ENCODE data around the gene RASGRP4. TPM values are rescaled to one million over a fixed set of nuclear protein-coding genes. Genes with fewer than 3 reads are reported as not detected.
"Not testable (repeated sequence)": the region's sequence is repeated elsewhere in the genome, so short reads cannot be mapped to it uniquely, and the experiment has no call there.

The RASGRP4 gene, protein sequence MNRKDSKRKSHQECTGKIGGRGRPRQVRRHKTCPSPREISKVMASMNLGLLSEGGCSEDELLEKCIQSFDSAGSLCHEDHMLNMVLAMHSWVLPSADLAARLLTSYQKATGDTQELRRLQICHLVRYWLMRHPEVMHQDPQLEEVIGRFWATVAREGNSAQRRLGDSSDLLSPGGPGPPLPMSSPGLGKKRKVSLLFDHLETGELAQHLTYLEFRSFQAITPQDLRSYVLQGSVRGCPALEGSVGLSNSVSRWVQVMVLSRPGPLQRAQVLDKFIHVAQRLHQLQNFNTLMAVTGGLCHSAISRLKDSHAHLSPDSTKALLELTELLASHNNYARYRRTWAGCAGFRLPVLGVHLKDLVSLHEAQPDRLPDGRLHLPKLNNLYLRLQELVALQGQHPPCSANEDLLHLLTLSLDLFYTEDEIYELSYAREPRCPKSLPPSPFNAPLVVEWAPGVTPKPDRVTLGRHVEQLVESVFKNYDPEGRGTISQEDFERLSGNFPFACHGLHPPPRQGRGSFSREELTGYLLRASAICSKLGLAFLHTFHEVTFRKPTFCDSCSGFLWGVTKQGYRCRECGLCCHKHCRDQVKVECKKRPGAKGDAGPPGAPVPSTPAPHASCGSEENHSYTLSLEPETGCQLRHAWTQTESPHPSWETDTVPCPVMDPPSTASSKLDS
- polyA plus RNA-seq (ENCODE audit: insufficient read depth in 1 of 5, insufficient read length in 5 of 5, low replicate concordance in 1 of 5): 1 to 10 TPM; 1.7 to 3.4 (median 2.3) TPM
- long read RNA-seq, donor 1: 0 reads
- long read RNA-seq, donor 2: 0 reads
- long read RNA-seq, donor 3: 0 reads
- long read RNA-seq, donor 4: 0 reads
- long read RNA-seq, donor 5: 0 reads
- long read RNA-seq, donor 6: 0 reads
- long read RNA-seq, donor 7: 0 reads
- long read RNA-seq, donor 8: 0 reads

DNA sequence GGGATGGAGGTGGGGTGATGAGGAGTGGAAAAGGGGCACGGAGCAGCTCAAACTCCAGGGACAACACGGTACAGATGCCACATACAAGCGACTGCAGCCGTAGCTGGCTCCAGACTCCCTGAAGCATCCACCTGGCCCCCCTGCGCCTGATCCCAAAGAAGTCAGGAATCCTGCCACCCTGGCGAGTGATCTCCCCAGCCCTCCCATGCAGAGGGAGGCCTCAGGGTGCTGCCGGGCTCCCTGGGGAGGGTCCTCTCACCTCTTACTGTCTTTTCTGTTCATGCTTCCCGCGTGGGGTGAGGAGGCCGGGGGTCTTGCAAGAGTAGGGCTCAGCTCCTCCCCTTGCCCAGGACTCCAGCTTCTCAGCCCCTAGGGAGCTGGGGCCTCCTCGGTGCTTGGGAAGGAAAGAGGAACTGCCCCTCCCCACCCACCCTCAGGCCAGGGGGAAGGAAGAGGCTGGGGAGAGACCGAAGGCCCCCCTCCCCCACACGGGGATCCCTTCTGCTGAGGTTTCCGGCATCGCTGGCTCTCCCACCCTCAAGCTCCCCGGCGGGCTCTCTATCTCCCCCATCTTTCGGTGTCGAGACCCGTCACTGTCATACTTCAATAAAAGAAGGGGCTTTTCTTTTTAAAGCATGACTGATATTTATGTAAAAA, at the start of gene RASGRP4:
Gene RASGRP4, minus strand, starts transcription at position 410 of the 657 bp plus-strand sequence. Its CDS starts 128 bp downstream, at position 282.
- no peak for DNase-seq

DNA sequence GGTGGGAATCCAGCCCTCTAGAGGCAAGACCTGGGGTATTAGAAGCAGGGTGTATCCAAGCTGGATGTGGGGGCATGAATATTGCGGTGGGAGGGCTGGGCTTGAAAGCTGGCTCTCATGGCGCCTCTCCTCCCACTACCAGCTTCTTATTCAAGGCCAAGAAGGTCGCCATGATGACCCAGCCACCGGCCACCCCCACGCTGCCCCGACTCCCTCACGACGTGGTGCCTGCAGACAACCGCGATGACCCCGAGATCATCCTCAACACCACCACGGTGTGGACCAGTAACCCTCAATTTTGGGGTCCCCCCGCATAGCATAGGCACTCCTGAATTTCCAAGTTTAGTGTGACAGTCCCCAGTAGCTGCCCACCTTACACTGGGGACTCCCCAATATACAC, 49.2 kb upstream of the RASGRP4 start:
- no peak for DNase-seq

DNA sequence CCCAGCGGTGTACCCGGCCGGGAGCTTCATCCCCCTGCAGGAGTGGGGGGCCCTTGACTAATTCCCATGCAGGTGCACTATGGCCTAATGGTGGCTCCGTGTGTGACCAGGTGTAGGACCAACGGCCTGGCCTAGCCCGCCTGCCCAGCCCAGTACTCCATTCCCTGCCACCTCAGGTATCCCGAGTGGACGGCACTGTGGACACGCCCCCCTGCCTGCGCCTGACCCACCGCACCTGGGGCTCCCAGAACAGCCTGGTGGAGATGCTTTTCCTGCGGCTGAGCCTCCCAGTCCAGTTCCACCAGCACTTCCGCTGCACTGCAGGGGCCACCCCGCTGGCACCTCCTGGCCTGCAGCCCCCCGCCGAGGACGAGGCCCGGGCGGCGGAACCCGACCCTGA, 47.2 kb upstream of the RASGRP4 start:
- no peak for DNase-seq

DNA sequence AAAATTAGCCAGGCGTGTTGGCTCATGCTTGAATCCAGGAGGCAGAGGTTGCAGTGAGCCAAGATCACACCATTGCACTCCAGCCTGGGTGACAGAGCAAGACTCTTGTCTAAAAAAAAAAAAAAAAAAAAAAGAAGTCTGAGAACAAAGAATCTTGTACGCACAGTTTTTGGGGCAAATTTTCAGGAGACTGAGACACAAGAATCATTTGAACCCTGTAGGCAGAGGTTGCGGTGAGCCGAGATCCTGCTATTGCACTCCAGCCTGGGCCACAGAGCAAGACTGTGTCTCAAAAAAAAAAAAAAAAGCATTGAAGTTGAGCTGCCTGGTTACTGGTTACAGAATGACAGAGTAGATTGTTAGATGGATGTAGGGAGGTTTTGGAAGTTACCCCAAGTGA, 46.7 kb upstream of the RASGRP4 start:
- DNase-seq: not testable (repeated sequence)

DNA sequence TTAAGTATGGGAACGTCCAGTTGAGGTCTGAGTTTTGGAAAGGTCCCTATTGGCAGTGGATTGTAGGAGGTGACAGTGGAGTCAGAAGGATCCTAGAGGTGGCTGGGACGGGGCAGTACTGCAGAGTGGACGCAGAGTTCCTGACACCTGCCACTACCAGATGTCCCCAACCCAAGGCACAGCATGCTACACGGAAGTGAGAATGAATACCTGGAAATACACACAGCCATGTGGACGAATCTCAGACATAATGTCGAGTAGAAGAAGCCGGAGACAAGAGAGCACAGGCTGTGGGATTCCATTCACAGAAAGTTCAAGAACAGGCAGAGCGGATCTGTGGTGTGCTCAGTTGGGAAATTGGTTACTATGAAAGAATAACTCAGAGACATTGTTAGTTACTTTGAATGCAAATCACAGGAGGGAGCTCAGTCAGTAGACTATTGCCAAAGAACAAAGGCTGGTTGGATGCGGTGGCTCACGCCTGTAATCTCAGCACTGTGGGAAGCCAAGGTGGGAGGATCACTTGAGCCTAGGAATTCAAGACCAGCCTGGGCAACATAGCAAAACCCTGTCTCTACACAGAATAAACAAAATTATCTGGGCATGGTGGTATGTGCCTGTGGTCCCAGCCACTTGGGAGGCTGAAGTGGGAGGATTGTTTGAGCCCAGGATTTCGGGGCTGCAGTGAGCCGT, 44.9 kb upstream of the RASGRP4 start:
- DNase-seq: no peak

DNA sequence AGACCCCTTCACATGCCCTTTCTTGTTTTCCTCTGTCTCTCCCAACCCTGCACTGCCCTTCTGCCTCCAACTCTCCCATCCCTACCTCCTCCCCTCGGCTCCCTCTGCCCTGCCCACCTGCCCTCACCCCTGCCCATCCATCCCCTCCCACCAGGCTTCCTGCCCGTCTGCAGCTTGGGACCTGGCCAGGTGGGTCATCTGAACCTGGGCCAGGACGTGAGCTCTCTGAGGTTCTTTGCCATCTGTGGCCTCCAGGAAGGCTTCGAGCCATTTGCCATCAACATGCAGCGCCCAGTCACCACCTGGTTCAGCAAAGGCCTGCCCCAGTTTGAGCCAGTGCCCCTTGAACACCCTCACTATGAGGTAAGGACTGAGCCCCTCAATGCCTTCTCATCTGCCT, 43.1 kb upstream of the RASGRP4 start:
- DNase-seq: no peak

DNA sequence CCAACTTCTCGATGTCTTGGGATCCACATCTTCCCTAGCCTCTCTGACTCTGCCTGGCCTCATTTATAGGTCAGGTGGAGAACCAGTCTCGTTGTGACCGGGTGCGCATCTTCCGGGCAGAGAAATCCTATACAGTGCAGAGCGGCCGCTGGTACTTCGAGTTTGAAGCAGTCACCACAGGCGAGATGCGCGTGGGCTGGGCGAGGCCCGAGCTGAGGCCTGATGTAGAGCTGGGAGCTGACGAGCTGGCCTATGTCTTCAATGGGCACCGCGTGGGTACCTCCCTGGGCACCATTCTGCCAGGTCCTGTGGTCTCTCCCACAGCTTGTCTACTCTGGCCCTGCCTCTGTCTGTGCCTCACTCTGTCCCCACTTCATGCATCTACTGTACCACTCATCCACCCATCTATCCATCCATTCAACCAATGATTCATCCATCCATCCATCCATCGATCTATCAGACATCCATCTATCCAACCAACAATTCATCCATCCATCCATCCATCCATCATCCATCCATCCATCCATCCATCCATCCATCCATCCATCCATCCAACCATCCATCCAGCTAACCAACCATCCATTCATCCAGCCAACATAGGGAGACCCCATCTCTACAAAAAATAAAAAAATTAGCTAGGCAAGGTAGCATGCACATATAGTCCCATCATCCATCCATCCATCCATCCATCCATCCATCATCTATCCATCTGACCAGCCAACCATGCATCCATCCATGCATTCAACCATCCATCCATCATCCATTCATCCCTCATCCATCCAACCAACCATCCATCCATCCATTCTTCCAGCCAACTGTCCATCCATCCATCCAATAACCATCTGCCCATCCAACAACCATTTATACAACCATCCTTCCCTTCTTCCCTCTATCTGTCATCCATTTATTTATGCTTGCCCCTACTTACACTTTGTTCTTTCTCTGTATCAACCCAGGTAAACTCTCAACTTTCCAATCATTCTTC, 41.8 kb upstream of the RASGRP4 start:
- DNase-seq: no peak

DNA sequence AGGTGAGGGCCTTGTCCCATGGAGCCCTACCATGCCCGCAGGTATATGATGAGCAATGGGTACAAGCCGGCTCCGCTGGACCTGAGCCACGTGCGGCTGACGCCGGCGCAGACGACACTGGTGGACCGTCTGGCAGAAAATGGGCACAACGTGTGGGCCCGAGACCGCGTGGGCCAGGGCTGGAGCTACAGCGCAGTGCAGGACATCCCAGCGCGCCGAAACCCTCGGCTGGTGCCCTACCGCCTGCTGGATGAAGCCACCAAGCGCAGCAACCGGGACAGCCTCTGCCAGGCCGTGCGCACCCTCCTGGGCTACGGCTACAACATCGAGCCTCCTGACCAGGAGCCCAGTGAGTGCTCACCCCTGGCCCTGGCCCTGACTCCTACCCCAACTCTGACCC, 40.0 kb upstream of the RASGRP4 start:
- DNase-seq: no peak

DNA sequence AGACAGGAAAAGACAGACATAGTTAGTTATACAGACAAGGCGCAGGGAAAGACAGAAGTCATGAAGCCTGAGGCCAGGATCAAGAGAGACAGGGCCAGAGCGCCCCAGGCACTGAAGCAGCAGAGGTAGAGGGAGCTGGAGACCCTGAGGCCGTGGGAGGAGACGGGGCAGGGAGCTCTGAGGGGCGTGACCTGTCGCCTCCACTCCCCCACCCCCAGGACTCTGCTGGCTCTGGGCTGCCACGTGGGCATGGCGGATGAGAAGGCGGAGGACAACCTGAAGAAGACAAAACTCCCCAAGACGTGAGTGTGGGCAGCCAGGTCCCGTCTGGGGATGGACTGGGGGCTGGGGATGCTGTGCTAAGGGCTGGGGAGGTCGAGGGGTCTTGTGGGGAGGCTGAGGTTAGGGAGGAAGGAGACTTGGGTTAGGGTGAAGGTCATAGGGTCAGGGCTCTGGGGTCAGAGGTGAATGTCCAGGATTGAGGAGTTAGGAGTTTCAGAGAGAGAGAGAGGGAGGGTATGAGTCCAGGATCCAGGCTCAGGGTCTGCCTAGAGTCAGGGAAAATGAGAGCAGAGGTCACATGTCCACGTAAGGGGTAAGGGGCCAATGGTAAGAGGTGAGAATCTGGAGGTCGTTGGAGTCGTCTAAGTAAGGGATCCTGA, 38.5 kb upstream of the RASGRP4 start:
- no peak for DNase-seq

DNA sequence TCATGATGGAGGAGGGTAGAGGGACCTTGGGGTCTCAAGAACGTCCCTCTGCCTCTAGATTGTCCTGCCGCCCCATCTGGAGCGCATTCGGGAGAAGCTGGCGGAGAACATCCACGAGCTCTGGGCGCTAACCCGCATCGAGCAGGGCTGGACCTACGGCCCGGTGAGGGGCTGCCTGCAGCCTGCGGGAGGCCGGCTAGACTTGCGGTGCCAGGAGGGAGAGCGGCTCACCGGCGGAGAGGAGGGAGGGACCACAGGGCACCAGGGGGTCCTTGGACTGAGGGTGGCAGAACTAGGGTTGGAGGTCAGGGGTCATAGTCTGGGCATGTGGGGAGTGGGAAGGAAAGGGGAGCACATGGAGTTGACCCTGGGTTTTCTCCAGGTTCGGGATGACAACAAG, 37.3 kb upstream of the RASGRP4 start:
- DNase-seq: no peak

DNA sequence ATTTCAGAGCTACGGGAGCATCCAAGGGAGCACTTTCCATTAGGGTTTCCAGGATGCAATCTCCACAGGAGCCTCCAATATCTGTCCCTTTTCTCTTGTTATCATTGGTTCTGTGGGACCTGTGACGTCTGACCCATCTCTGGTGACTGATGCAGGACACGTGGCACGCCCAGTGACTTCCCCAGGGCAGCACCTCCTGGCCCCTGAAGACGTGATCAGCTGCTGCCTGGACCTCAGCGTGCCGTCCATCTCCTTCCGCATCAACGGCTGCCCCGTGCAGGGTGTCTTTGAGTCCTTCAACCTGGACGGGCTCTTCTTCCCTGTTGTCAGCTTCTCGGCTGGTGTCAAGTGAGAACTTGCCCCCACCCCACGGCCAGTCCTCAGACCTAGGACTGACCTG, 33.0 kb upstream of the RASGRP4 start:
- DNase-seq: no peak

DNA sequence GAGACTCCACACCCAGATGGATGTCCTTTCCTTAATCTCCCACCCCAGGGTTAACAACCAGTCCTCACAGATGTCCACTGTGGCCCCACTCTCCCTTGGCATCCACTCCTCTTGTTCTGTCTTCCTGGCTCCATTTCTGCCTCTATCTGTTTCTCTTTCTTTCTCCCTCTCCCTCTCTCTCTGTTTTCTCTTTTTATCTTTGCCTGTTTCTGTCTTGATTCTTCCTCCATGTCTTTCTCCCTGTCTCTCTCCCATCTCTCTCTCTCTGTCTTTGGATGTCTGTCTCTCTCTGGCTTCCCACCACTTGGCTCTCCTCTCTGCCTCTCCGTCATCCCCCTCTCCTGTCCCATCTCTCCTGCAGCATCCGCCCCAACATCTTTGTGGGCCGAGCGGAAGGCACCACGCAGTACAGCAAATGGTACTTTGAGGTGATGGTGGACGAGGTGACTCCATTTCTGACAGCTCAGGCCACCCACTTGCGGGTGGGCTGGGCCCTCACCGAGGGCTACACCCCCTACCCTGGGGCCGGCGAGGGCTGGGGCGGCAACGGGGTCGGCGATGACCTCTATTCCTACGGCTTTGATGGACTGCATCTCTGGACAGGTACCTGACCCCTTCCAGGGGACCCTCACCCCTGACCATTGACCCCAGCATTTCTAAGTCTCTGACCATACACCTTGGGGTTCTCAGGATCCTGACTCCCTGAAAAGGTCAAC, 31.8 kb upstream of the RASGRP4 start:
- no peak for DNase-seq

DNA sequence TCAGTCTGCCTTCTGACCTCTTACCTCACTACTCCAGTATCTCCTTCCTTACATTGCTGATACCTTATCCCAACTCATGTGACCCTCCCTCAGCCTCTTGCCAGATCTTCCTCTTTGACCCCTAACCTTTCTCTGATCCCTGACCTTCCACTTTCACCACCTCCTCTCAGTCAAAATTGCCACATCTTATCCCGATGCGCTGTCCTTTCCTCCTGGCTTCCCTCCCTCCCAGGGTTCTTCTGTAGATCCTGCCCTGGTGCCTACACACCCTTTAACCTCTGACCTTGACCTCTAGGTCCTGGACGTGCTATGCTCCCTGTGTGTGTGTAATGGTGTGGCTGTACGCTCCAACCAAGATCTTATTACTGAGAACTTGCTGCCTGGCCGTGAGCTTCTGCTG, 31.2 kb upstream of the RASGRP4 start:
- DNase-seq: no peak

DNA sequence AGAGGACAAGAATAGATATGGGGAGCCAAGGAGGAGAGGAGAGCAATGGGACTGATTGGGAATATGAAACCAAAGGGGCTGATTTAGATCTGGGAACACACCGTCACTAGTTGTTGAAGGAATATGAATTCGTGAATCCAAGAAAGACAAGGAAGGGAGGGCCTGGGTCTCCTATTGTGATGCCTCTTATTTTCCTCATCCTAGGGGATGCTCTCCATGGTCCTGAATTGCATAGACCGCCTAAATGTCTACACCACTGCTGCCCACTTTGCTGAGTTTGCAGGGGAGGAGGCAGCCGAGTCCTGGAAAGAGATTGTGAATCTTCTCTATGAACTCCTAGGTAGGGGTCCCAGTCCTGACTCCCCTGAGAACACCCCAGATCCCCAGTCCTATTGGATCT, 29.0 kb upstream of the RASGRP4 start:
- no peak for DNase-seq

DNA sequence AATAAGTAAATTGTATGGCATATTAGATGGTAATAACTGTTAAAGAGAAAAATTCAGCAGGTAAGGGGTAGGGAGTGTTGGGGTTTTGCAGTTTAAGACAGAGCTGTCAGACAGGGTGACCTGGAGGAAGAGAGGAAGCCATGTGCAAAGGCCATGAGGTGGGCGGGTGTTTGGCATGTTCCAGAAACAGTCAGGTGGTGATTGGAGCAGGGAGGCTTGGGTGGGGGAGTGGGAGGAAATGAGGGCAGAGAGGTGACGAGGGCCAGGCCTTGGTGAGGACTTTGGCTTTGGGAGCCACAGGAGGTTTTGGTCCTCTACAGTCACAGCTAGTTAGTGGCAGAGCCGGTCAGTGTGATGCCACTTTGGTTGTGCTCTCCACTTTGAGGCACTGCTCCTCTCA, 27.6 kb upstream of the RASGRP4 start:
- DNase-seq: no peak

DNA sequence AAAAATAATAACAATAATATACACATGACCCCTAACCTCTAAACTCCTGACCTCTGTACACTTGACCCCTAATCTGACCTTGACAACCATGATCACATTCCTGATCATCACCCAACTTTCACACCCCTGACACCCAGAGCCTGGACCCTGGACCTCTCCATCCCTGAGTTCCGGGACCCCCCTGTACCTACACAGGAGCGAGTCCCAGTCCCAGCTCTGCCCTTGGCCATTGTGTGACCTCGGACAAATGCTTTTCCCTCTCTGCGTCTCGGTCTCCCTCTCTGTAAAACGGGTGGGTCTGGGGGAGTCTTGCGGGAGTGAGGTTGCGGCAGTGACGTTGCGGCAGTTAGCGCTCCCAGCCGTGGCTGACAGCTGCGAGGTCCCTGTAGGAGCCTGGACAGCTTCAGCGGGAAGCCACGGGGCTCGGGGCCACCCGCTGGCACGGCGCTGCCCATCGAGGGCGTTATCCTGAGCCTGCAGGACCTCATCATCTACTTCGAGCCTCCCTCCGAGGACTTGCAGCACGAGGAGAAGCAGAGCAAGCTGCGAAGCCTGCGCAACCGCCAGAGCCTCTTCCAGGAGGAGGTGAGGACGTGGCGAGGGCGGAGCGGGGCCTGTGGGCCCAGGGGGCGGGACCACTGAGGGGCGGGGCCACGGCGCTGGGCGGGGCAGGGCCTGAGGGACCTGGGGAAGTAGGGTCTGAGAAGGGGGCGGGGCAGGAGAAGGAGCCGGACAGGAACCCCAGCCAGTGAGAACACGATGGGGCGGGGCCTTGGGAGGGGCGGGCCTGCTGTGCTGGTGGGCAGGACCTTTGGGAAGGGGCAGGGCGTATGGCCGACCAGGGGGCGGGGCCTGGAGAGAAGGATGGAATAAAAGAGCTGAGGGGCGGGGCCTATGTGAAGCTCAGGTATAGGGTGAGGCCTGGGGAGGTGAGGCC, 26.7 kb upstream of the RASGRP4 start:
- DNase-seq: no peak

DNA sequence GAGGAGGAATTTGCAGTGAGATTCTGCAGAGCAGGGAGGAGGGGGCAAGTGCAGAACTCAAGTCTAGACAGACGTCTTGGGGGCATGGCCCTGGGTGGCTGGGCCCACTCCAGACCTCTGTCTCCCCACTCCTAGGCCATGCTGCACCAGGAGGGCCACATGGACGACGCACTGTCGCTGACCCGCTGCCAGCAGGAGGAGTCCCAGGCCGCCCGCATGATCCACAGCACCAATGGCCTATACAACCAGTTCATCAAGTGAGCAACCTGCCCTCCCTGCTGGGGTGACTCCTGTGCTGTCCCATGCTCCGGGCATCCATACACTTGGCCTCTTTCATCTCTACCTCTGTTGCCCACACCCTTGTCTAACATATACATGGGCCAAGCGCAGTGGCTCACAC, 25.6 kb upstream of the RASGRP4 start:
- no peak for DNase-seq

DNA sequence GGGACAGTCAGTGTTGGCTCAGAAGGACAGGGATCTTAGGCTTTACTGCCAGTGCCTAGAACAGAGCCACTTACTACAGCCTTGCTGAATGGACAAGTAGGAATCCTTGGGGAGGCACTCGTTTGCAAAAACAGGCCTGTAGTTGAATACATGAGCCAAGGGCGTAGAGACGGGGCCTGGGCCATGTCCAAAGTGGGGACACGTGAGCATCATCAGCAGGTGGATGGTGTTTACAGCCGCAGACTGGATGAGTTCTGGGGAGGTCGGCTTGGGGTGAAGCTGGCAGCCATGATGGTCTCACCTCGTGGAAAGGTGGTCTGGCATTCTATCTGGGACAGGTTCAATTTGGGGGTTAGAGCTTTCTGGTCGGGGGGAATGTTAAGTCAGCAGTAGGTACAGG, 25.0 kb upstream of the RASGRP4 start:
- DNase-seq: no peak
